Parathyroid adenoma (tissue), 2 donors: ENCODE results near the gene GPC5.

Experiments
- H2AFZ ChIP-seq: fragments of 300-600 bp; sonication (generic); one replicate; pipeline ENCODE4 v1.7.0; 2017; ENCODE audit warnings: antibody characterized with exemption, mild to moderate bottlenecking
- H3K27ac ChIP-seq: fragments of 300-600 bp; sonication (generic); one replicate; pipeline ENCODE4 v1.7.0; 2017
- H3K27me3 ChIP-seq: fragments of 300-600 bp; sonication (generic); one replicate; pipeline ENCODE4 v1.7.0; 2017; ENCODE audit warnings: low read length; ENCODE audit not compliant: control insufficient read depth, insufficient read depth
- H3K36me3 ChIP-seq: fragments of 300-600 bp; sonication (generic); one replicate; pipeline ENCODE4 v1.7.0; 2017; ENCODE audit warnings: low read length; ENCODE audit not compliant: control insufficient read depth, insufficient read depth
- H3K4me1 ChIP-seq: fragments of 300-600 bp; sonication (generic); one replicate; pipeline ENCODE4 v1.7.0; 2017; ENCODE audit warnings: control low read depth
- H3K4me2 ChIP-seq: fragments of 300-600 bp; sonication (generic); one replicate; pipeline ENCODE4 v1.7.0; 2017; ENCODE audit warnings: low read length
- H3K4me3 ChIP-seq: fragments of 300-600 bp; sonication (generic); one replicate; pipeline ENCODE4 v1.7.0; 2017; ENCODE audit warnings: low read depth, low read length
- H3K79me2 ChIP-seq: fragments of 300-600 bp; sonication (generic); one replicate; pipeline ENCODE4 v1.7.0; 2017; ENCODE audit warnings: control low read depth
- H3K9ac ChIP-seq: fragments of 300-600 bp; sonication (generic); one replicate; pipeline ENCODE4 v1.7.0; 2017; ENCODE audit warnings: mild to moderate bottlenecking
- H3K9me3 ChIP-seq: fragments of 300-600 bp; sonication (generic); one replicate; pipeline ENCODE4 v1.7.0; 2017; ENCODE audit warnings: low read length; ENCODE audit not compliant: control insufficient read depth
- CTCF ChIP-seq: fragments of 300-600 bp; sonication (generic); IDR thresholded peaks from one replicate; pipeline ENCODE4 v1.7.0; 2017; ENCODE audit warnings: antibody characterized with exemption, mild to moderate bottlenecking
- donor health status: primary hyperparathyroidism.

The GPC5 gene

GRCh38 chr13:91539286-91540157, 141.1 kb downstream of the GPC5 start:
- Histone ChIP-seq H3K27ac (no peak overlapping the region), H3K79me2 (no peaks in the 10 kb centered on the region), H3K4me3 (no peak overlapping the region), H2AFZ (no peak overlapping the region), H3K9ac (no peak overlapping the region), H3K36me3 (no peaks in the 10 kb centered on the region), H3K4me1 (no peaks in the 10 kb centered on the region), H3K27me3 (no peaks in the 10 kb centered on the region), H3K4me2 (no peak overlapping the region), H3K9me3 (no peaks in the 10 kb centered on the region)
- no peak for TF ChIP-seq CTCF

DNA sequence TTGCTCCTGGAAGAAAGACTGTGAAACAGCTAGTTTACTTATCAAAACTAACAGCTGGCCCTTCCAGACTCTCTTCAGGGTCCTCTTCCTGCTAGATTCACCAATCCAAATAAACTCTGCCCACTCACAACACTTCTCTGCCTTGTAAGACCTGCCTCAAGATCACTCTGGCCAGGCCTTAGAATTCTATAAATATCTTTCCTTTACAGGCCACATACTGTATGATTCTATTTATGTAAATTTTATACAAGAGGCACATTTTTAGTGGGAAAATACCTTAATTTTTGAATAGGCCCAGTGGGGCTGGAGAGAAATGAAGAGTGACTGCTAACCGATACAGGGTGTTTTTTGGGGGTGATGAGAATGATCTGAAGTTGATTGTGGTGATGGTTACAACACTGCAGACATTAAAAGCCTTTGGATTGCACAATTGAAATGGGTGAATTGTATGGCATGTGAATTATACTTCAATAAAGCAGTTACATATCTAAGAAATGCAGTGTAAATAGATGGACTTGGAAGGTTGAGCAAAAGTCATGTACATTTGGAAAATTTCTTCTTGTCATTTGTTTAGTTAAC, 141.8 kb downstream of the GPC5 start:
- TF ChIP-seq CTCF: no peak
- no peaks in the 10 kb centered on the region for H3K27me3 ChIP-seq
- no peaks in the 10 kb centered on the region for H3K4me1 ChIP-seq
- no peaks in the 10 kb centered on the region for H3K79me2 ChIP-seq
- no peaks in the 10 kb centered on the region for H3K36me3 ChIP-seq
- H3K9me3 ChIP-seq: no peaks in the 10 kb centered on the region
- no peak overlapping the region for H3K27ac ChIP-seq
- H3K4me3 ChIP-seq: no peak overlapping the region
- no peak overlapping the region for H3K9ac ChIP-seq
- no peak overlapping the region for H3K4me2 ChIP-seq
- H2AFZ ChIP-seq: no peak overlapping the region

DNA sequence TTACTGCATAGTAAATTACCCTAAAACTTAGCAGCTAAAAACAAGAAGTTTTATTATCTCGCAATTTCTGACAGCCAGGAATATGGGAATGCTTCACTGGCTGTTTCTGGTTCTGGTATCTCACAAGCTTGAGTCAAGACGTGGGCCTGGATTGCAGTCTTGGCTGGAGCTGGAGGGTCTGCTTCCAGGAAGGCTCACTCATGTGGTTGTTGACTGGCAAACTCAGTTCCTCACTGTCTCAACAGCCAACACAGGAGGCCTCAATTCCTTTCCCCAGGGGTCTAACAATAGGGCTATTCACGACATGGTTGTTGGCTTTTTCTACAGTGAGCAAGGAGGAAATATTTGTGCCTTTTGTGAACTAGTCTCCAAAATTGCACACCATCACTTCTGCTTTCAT, 146.3 kb downstream of the GPC5 start:
- no peaks in the 10 kb centered on the region for H3K9me3 ChIP-seq
- H3K9ac ChIP-seq: no peak overlapping the region
- no peak overlapping the region for H3K27ac ChIP-seq
- no peak for TF ChIP-seq CTCF
- no peak overlapping the region for H3K4me2 ChIP-seq
- no peaks in the 10 kb centered on the region for H3K27me3 ChIP-seq
- no peak overlapping the region for H2AFZ ChIP-seq
- H3K36me3 ChIP-seq: no peaks in the 10 kb centered on the region
- no peaks in the 10 kb centered on the region for H3K4me1 ChIP-seq
- no peak overlapping the region for H3K4me3 ChIP-seq
- H3K79me2 ChIP-seq: no peaks in the 10 kb centered on the region

- Histone ChIP-seq H3K9ac (no peak overlapping the region), H3K4me2 (no peak overlapping the region), H3K4me3 (no peak overlapping the region), H3K27ac (no peak overlapping the region), H3K27me3 (no peaks in the 10 kb centered on the region), H3K79me2 (no peaks in the 10 kb centered on the region), H2AFZ (no peak overlapping the region), H3K4me1 (no peaks in the 10 kb centered on the region), H3K9me3 (no peaks in the 10 kb centered on the region), H3K36me3 (no peaks in the 10 kb centered on the region)
- TF ChIP-seq CTCF: no peak
These were observed 148.5 kb downstream of the GPC5 start for GRCh38 chr13:91546900-91547299.

DNA sequence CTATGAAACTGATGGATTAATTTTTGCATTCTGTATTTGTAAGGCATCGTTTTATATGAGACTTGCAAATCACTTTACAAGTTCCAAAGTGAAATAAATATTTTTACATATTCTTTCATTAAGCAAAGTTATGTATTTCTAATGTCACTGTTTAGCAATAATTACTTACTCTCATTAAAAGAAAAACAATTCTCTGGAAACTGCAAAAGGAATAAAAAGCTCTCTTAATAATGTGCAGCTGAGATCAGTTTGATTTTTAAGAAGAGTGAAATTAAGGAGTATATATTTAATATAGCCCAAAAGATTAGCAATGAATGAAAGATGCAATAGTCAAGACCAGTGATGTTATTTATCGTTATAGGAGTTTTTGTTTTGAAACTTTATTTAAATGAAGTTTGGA, 155.2 kb downstream of the GPC5 start:
- Histone ChIP-seq H3K4me1 (no peaks in the 10 kb centered on the region), H3K4me3 (no peak overlapping the region), H3K9me3 (no peaks in the 10 kb centered on the region), H2AFZ (no peak overlapping the region), H3K79me2 (no peaks in the 10 kb centered on the region), H3K27ac (no peak overlapping the region), H3K36me3 (no peaks in the 10 kb centered on the region), H3K27me3 (no peaks in the 10 kb centered on the region), H3K9ac (no peak overlapping the region), H3K4me2 (no peak overlapping the region)
- TF ChIP-seq CTCF: no peak
